GM19468 (cell line): ENCODE measurements around the gene UNC5B.

Experiments
- ATAC-seq: cut with Tn5 transposase; IDR thresholded peaks from one replicate; pipeline ENCODE4 v1.9.1; 2021; ENCODE audit warnings: mild to moderate bottlenecking, moderate library complexity, moderate number of reproducible peaks; ENCODE audit not compliant: unreplicated experiment; ENCODE audit errors: extremely low read depth

UNC5B gene

DNA sequence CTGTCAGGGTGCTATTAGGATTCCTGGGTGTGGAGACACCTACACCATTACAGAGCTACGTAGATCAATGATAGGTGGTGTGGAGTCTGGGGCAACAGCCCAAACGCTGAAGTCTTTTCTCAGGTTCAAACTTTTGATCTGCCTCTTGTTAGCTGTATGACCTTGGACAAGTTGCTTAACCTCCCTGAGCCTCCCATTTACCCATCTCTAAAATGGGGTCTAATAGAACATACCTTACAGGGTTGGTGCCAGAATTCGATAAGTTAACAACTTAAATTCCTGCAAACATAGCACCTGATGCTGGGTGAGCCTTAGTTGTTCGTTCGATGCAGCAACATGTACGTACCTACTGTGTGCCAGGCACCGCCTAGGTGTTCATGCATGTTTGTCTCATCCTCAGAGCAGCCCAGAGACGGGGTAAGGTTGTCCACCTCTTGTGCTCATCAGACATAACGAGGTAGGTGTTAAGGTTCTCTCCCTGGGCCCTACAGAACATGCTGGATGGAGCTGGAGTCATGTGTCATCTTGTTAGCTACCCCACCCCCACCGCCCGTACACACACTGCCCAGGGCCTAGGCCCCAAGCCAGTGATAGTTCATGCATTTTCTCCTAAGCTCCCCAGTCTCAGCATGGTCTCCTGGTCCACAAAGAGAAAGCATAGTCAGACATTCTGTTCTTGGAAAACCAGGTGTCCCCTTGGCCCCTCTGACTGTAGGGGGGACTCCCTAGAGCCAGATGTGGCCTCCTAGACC, 65.7 kb downstream of the UNC5B start:
- no peak for ATAC-seq

DNA sequence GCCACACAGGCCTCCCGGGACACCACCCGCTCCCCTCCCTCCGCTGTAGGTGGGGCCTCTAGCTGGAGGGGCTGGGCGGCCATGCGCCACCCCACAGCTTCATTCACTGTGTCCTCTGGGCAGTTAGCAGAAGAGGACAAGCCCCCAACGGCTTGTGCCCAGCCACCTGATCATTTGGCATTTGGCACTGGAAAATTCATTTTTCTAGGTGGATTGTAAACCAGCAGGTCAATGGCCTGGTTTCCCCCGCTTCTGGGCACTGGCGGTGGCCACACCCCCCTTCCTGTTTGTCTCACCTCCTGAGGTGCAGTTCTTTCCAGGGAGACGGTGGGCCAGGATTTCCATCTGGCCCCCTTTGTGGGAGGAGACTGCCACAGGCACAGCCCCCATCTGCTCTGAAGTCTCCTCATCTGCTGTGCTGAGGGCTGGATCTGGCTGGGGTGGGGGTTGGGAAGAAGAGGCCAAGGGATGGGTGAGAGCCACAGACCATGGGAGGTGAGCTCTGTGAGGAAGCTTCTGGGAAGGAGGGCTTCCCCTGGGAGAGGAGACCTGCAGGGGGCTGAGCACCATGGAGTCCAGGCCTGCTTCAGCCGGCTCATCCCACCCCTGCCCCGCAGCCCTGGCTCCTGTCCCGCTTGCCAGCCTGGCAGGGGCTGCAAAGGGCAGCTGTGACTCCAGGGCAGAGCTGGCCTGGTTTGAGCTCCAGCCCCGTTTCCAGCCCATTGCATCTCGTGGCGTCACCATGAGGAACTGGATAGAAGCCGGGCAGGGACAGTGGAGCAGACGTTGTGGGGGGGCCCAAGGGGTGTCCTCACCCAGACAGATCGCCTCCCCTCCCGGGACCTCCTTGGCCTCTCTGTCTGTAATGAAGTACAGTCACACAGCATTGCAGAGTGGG, 66.6 kb downstream of the UNC5B start:
- no peak for ATAC-seq

DNA sequence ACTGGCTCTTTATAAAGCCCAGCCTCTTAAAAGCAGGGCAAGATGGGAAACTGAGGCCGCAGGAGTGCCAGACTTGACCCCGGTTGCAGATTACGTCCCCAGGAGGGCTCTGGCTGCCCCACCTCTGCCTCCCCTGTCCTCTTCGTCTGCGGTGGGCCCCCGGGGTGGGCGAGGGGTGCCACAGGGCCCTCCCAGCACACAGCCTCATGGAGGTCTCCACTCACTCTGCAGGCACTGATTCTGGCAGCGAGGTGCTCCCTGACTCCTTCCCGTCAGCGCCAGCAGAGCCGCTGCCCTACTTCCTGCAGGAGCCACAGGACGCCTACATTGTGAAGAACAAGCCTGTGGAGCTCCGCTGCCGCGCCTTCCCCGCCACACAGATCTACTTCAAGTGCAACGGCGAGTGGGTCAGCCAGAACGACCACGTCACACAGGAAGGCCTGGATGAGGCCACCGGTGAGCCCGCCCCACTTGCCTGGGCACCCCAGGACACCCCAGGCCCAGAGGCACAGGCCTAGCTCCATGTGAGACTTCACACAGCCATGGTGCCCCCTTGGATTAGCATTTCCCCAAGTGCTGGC, 67.3 kb downstream of the UNC5B start:
- no peak for ATAC-seq

DNA sequence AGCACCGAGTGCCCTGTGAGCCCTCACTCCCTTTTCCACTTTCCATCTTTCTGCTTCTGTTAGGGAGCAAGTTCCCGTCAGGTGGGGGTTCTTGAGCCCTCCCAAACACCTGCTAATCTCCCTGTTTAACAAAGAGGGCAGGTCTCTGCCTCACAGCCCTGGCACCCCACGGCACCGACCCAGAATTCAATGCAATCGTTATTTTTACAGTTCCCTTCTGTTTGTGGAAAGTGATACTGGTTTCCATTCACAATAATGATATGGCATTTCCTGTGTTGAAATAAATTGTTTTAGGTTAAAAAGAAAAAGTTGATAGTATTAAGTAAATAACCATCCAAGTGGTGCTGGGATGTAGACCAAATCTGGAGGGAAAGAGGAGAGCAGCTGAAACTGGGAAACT, 67.8 kb downstream of the UNC5B start:
- no peak for ATAC-seq

DNA sequence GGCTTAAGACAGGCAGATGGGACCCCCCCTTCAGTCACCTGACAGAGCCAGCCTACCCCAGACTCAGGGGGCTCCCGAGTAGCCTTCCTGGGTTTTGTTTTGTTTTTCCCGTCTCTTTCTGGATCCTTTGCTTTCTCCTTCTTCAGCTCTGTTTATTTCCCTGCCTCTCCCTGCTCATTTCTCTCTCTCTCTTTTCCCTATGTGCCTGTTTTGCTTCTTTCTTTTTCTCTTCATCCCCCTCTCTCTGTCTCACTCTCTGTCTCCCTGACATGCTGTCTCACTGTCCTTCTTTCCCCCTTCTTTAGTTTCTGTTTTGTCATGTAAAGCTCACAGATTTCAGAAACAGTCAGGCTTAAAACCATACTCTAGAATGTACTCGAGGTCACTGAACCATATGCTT, 68.5 kb downstream of the UNC5B start:
- no peak for ATAC-seq

DNA sequence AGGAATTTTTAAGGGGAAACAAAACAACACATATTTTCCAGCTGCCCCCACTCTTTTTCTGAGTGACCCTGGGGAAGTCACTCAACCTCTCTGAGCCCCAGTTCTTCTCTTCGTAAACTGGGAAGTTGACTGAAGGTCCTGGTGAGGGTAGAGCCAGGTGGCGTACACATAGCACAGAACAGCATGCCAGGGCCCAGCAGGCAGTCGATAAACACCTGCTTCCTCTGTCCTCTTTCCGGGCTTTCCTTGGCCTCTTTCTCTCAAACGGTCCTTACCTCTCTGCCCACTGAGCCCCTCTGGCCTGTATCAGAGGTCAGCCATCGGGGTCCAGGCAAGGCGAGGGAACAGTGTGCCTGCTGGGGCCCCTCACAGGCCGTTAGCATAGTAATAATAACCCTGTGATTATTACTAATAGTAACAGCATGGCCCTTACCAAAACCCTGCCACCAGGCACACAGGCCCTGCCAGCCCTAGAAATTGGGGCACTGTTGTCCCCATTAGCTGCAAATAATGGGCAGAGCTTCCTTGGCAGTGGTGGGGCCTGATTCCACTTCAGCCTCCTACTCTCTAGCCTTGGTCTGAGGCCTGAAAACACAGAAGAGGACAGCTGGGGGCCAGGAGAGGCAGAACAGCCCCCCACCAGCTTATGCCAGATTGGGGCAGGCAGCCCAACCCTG, 69.4 kb downstream of the UNC5B start:
- no peak for ATAC-seq

DNA sequence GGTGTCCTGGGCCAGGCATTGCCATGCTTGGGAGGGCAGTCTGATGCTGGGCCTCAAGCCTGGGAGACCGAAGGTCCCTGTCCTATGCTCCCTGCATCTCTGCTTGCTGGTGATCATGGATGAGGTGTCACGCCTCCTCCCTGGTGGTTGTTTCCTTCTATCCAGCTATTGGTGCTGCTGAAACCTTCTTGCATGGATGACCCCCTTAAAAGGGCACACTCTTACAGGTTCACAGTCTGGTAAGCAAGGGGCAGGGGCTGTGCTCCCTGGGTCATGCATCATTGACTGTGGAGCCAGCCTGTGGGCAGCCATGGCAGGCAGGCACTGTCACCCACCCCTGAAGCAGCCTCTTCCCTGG, 69.9 kb downstream of the UNC5B start:
- ATAC-seq, result no peak

DNA sequence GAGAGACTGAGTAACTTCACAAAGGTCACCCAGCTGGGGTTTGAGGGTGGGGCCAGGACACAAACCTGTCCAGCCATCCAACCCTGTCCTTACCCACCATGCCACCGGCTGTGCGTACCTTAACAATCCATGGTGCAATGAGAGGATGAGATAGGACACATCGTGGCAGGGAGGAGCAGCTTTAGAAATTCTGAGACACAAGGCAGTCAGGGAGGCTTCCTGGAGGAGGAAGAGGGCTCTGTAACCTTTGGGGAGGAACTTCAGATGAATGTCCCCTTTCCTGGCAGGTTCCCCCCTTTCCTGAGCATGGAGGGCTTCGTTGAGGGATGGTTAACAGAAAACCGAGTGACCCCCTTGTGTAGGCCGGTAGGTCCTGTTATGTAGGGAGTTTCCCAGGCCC, 71.0 kb downstream of the UNC5B start:
- no peak for ATAC-seq

DNA sequence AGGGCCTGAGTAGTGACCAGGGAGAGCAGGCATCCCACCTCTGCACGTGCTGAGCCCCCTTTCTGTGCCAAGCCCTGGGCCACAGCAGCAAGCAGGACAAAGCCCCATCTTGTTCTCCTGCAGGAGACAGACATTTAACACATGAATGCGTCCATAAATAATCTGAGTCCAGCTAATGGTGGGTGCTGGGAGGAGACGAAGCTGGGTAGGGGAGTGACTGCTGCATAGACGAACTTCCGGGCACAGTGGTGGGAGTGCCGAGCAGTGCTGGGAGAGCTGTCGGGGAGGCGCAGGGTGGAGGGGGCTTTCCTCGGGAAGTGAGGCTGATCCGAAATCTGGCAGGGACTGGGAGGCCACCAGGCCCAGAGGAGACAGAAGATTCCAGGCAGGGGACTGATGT, 71.5 kb downstream of the UNC5B start:
- ATAC-seq, result no peak

DNA sequence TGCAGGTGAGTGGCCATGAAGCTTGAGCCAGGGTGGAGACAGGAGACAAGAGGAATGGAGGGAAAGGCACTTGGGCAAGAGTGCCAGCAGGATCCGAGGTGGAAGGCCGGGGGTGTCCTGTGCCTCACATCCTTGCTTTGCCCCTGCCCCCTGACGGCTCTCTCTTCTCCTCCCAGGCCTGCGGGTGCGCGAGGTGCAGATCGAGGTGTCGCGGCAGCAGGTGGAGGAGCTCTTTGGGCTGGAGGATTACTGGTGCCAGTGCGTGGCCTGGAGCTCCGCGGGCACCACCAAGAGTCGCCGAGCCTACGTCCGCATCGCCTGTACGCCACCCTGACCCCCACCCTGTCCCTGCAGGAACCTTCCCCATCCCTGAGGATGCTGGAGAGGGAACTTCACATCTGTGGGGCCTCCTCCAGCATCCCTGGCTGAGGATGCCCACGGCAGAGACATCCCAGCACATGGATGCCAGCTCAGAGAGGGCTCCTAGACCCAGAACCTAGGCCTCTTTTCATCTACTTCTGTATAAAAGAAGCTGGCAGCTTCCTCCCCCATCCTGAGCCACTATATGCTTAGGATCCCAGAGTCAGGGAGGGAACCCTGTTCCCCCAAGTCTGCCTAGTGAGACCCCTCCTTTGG, 72.3 kb downstream of the UNC5B start:
- ATAC-seq, result no peak

DNA sequence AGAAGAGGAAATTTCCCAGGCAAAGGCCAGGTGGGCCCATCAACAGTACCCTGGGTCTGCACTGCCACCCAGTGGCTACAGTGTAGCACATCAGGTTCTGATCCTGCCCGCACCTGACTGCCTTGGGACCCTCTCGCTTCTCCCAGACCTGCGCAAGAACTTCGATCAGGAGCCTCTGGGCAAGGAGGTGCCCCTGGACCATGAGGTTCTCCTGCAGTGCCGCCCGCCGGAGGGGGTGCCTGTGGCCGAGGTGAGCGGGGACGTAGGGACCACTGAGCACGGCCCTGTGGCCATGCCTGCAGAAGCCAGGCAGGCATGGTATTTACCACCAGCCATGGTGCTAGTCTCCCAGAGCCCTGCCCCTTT, 72.8 kb downstream of the UNC5B start:
- no peak for ATAC-seq

DNA sequence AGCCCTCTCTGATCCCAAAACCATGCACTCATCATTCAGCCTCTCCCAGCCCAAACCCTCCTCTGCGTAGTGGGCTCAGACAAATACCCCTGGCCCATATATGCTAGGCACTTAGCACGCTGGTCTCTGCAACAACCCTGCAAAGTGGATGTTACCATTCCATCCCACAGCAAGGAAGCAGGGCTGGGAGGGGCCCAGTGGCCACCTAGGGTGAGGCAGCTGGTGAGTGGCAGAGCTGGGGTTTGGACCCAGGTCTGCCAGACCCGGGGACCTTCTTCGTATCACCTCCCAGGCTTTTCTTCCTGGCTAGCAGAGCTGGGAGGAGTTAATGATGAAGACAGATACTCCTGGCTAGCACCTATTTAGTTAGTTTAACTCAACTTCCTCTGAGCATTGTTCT, 73.6 kb downstream of the UNC5B start:
- no peak for ATAC-seq

DNA sequence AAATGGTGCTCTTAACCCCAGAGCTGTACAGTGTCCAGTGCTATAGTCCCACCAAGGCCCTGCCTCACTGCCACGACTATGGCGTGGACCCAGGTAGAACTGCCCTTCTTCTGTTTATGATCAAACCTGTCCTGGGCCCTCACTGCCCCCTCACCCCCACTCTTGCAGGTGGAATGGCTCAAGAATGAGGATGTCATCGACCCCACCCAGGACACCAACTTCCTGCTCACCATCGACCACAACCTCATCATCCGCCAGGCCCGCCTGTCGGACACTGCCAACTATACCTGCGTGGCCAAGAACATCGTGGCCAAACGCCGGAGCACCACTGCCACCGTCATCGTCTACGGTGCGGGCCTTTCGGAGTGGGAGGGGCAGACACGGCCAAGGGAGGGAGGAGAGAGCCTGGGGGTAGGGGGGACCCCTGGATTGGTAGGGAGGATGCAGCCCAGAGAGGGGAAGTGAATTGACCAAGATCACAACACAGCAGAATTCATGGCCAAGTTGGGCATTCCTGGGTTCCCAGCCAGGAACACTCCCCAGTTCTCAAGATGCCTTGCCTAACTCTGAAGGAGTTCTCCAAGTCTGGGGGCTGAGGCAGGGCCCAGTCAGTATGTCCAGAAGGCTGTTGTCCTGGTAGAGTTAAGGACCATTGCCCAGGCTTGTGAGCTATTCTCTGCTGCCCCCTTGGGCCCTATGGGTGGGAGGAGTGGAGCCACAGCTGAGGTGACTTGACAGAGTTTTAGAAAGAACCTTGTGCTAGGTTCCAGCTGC, 74.3 kb downstream of the UNC5B start:
- ATAC-seq, result no peak

DNA sequence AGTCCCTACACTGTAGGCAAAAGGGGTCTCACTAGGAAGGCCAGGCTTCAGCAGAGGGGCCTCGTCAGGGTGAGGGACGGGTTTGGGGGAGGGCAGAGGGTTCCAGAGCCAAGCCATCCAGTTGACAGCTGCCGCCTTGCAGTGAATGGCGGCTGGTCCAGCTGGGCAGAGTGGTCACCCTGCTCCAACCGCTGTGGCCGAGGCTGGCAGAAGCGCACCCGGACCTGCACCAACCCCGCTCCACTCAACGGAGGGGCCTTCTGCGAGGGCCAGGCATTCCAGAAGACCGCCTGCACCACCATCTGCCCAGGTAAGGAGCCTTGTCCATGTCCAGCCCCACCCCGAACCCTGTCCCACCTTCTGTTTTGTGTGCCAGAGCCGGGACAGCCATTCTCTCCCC, 75.1 kb downstream of the UNC5B start:
- ATAC-seq, result no peak

DNA sequence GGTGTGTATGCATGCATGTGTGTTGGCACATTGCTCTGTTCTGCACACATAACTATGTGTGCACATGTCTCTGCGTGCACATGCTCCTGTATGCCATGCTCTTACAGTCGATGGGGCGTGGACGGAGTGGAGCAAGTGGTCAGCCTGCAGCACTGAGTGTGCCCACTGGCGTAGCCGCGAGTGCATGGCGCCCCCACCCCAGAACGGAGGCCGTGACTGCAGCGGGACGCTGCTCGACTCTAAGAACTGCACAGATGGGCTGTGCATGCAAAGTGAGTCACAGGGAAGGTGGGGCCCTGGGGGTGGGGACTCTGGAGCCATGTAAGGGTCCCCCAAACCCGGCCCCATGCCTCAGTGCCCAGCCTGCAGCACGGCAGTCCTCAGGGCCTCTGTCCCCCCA, 76.1 kb downstream of the UNC5B start:
- ATAC-seq, result no peak

DNA sequence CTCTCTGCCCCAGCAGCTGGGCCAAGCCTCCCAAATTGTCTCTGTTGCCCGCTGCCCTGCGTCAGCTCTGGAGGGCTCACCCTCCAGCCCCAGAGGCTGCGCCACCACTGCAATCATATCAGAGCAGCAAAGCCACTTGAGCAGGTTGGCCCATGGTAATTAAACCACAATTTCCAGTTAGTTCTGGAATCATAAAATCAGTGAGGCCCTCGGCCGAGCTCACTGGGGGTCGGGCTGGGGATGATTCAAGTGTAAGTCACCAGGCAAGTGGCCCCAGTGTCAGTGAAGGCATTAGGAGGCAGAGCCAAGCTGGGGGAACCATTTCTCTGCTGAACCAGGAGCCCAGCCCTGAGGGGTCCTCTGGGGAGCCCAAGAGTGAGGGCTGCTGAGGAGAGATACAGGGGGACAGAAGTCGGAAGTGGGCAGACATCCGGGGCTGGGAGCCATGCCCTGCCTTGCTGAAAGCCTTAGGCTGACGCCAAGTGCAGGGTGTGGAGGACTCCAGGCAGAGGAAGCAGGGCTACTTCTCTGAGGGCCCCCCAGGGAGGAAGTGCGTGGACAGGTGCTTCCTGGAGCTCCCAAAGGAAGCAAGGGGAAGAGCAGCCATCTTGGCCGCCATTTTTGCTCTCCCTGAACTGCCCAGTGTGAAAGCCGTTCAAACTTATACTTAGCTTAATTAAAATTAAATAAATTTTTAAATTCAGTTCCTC, 77.2 kb downstream of the UNC5B start:
- no peak for ATAC-seq

DNA sequence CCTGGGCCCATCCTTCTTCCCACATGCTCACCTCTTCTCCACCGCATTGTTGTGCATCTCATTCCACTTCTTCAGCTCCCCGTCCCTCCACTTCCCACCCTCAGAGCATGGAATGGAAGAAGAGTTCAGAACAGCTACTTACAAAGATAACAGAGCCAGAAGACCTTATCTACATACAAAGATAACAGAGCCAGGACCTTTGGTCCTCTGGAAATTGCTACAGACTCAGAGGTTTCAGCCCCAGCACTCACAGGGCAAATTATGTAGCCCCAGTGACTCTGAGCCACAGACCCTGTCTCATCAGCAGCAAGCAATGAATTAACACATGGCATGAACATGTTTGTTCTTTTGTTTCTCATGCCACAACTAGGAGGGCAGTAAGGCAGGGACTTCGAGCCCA, 78.0 kb downstream of the UNC5B start:
- no peak for ATAC-seq

DNA sequence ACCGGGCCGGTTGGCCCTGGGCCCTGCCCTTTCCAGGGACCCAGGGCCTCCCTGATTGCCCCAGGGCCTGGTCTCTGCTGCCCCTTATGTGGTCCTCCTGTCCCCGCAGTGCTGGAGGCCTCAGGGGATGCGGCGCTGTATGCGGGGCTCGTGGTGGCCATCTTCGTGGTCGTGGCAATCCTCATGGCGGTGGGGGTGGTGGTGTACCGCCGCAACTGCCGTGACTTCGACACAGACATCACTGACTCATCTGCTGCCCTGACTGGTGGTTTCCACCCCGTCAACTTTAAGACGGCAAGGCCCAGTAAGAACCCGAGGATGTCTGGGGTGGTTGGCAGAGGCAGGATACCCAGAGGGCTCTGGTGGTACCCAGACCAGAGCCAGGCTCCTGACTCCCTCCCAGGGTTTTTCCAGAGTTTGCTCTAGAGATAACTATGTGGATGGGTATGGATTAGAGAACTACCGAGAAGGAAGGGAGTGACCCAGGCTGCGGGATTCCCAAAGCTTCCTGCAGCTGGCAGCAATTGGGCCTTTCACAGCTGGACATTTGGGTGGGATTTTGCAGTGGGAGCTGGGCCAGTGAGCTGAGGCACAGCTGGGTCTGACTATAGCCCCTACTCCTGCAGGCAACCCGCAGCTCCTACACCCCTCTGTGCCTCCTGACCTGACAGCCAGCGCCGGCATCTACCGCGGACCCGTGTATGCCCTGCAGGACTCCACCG, 78.6 kb downstream of the UNC5B start:
- no peak for ATAC-seq

DNA sequence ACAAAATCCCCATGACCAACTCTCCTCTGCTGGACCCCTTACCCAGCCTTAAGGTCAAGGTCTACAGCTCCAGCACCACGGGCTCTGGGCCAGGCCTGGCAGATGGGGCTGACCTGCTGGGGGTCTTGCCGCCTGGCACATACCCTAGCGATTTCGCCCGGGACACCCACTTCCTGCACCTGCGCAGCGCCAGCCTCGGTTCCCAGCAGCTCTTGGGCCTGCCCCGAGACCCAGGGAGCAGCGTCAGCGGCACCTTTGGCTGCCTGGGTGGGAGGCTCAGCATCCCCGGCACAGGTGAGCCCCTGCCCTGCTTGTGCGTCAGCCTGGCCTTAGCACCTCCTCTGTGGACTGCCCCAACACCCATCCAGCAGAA, 79.1 kb downstream of the UNC5B start:
- no peak for ATAC-seq
